Nephron (organoid): ENCODE data around the gene FAM114A1.
A peak's percentile ranks its signal among the peaks of the same experiment; 100 is the strongest.

Experiments used
- H3K27ac Mint-ChIP-seq, 3 experiments: 2 replicates each; pipeline ENCODE4 v1.8.0; 2020; ENCODE audit warnings: mixed read lengths in 3 of 3, mild to moderate bottlenecking in 2 of 3, moderate library complexity in 1 of 3
- H3K27me3 Mint-ChIP-seq: 2 replicates; pipeline ENCODE4 v1.8.0; 2021; ENCODE audit warnings: low read depth, mild to moderate bottlenecking, moderate library complexity, mixed read lengths
- H3K36me3 Mint-ChIP-seq: 2 replicates; pipeline ENCODE4 v1.8.0; 2020; ENCODE audit warnings: low read depth, mixed read lengths
- H3K4me1 Mint-ChIP-seq: 2 replicates; pipeline ENCODE4 v1.8.0; 2020; ENCODE audit warnings: mixed read lengths
- H3K4me3 Mint-ChIP-seq, 3 experiments: 2 replicates each; pipeline ENCODE4 v1.8.0; 2020; ENCODE audit warnings: mild to moderate bottlenecking in 3 of 3, mixed read lengths in 3 of 3, moderate library complexity in 2 of 3
- H3K9me3 Mint-ChIP-seq: 2 replicates; pipeline ENCODE4 v1.8.0; 2020; ENCODE audit warnings: mixed read lengths
- TF ChIP-seq, protein P1 (sequence below), 3 experiments: fragments of 200-600 bp; sonication (generic); IDR thresholded peaks; one replicate each; pipeline ENCODE4 v1.5.0; 2021; ENCODE audit warnings: antibody characterized with exemption in 3 of 3; ENCODE audit not compliant: unreplicated experiment in 3 of 3

FAM114A1 gene

DNA sequence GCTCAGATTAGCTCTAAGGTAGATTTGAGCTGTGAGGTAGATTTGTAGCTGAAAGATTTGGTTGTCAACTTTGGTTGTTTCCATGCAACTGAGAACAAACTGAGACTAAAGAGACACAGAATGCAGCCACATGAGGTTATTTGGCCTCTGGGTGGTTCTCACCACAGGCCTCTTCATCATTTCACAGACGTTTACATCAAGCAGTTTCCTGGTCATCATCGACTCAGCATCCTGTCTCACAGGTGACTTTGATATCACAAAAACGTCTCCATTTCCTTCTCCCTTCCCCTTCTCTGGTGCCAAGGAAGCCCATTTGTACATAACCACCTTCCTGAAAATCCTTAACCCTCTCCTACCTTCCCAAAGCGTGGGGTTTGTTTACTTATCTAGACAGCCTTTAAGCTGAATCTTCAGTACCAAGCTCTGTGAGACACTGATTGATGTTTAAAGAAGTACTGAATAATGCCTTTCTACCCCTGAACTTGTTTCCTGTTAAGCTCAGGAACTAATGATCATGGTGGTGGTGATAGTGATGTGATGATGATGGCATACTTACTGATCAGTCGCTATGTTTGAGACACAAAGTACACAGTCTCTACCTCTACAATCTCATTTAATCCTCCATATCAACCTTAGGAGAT lies 81.9 kb downstream of the FAM114A1 start:
- Mint-ChIP-seq H3K9me3 (no peaks in the 10 kb centered on the region), H3K27me3 (no peaks in the 10 kb centered on the region), H3K36me3 (peaks cover 5% of the 10 kb centered on the region), H3K4me3 (no peak overlapping the region), H3K27ac (peak overlapping the region in 1 of 3 experiments; percentile 0), H3K4me1 (peaks cover 42% of the 10 kb centered on the region)
- TF ChIP-seq, protein P1, sequence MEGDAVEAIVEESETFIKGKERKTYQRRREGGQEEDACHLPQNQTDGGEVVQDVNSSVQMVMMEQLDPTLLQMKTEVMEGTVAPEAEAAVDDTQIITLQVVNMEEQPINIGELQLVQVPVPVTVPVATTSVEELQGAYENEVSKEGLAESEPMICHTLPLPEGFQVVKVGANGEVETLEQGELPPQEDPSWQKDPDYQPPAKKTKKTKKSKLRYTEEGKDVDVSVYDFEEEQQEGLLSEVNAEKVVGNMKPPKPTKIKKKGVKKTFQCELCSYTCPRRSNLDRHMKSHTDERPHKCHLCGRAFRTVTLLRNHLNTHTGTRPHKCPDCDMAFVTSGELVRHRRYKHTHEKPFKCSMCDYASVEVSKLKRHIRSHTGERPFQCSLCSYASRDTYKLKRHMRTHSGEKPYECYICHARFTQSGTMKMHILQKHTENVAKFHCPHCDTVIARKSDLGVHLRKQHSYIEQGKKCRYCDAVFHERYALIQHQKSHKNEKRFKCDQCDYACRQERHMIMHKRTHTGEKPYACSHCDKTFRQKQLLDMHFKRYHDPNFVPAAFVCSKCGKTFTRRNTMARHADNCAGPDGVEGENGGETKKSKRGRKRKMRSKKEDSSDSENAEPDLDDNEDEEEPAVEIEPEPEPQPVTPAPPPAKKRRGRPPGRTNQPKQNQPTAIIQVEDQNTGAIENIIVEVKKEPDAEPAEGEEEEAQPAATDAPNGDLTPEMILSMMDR (IDR thresholded peaks at IDR 0.05; ENCODE audit: unreplicated experiment in 3 of 3) = no peak

GRCh38 chr4:38950159-38950558 lies 82.6 kb downstream of the FAM114A1 start:
- Mint-ChIP-seq H3K36me3 (peaks cover under 1% of the 10 kb centered on the region), H3K9me3 (no peaks in the 10 kb centered on the region), H3K4me1 (peaks cover 42% of the 10 kb centered on the region), H3K27ac (no peak overlapping the region), H3K4me3 (no peak overlapping the region), H3K27me3 (no peaks in the 10 kb centered on the region)
- TF ChIP-seq, protein P1 (IDR thresholded peaks at IDR 0.05; ENCODE audit: unreplicated experiment in 3 of 3) = no peak

DNA sequence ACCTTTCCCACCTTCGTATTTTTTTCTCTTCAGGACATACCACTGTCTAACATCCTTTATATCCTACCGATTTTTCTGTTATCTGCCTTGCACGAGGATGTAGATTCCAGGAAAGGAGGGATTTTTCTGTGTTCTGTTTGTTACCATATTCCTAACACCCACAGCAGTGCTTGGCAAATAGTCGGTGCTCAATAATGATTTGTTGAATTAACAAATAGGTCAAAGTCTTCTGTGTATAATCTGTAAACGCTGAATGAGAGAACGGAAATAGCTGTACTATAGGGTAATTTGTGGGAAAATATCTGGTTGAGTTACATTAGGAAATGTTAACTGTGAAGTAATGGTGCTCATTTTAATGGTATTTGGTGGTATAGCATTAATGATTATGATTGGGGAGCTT lies 83.1 kb downstream of the FAM114A1 start:
- TF ChIP-seq, protein P1 (IDR thresholded peaks at IDR 0.05; ENCODE audit: unreplicated experiment in 3 of 3) = no peak
- Mint-ChIP-seq H3K4me1 (peaks cover 42% of the 10 kb centered on the region), H3K27ac (no peak overlapping the region), H3K27me3 (no peaks in the 10 kb centered on the region), H3K9me3 (no peaks in the 10 kb centered on the region), H3K36me3 (no peaks in the 10 kb centered on the region), H3K4me3 (no peak overlapping the region)

- H3K27me3 Mint-ChIP-seq = no peaks in the 10 kb centered on the region
- H3K27ac Mint-ChIP-seq = peak overlapping the region in 2 of 3 experiments; percentile 5 to 9
- peaks cover 41% of the 10 kb centered on the region for H3K4me1 Mint-ChIP-seq
- no peak overlapping the region for H3K4me3 Mint-ChIP-seq
- no peaks in the 10 kb centered on the region for H3K36me3 Mint-ChIP-seq
- TF ChIP-seq, protein P1 (IDR thresholded peaks at IDR 0.05; ENCODE audit: unreplicated experiment in 3 of 3) = no peak
- H3K9me3 Mint-ChIP-seq = no peaks in the 10 kb centered on the region
Observed at GRCh38 chr4:38951598-38951997, 84.0 kb downstream of the FAM114A1 start.

DNA sequence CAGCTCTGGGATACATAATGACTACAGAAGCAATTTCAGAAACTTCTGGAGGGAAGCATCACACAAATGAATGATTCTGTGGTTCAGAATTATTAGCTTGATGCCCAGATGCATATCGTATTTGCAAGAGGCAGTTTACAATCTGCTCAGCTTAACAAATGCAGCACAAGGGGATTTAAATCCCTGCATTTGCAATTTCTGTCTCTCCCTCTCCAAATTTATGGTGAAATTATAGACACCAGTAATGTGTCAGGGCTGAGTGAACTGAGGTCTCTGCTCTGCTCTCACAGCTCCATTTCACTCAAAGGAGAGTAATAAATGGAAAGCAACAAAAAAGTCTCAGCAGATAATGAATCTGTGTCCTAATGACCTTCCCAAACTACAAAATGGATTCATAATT lies 84.4 kb downstream of the FAM114A1 start:
- Mint-ChIP-seq H3K36me3 (no peaks in the 10 kb centered on the region), H3K27ac (peak overlapping the region in 2 of 3 experiments; percentile 5 to 9), H3K4me3 (no peak overlapping the region), H3K9me3 (no peaks in the 10 kb centered on the region), H3K4me1 (peaks cover 36% of the 10 kb centered on the region), H3K27me3 (no peaks in the 10 kb centered on the region)
- TF ChIP-seq, protein P1 (IDR thresholded peaks at IDR 0.05; ENCODE audit: unreplicated experiment in 3 of 3) = no peak

DNA sequence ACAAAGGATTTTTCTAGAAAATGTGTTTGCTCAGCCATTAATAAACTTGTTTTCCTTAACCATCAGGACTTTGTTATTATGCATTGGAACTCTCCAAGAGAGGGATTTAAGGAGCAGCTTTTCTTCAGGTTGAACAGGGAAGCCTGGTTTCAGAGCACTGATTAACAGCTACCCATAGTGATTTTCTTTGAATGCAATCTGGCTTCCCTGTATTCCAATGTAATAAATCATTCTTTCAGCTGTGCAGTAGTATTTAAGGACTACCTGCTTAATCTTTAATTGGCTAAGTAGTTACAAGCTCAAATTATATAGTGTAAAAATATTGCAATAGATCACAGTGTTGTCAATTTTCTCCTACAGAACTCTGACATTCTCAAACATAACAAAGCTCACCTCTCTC lies 87.1 kb downstream of the FAM114A1 start:
- peaks cover 26% of the 10 kb centered on the region for H3K4me1 Mint-ChIP-seq
- H3K27me3 Mint-ChIP-seq = no peaks in the 10 kb centered on the region
- H3K9me3 Mint-ChIP-seq = no peaks in the 10 kb centered on the region
- no peaks in the 10 kb centered on the region for H3K36me3 Mint-ChIP-seq
- no peak overlapping the region for H3K27ac Mint-ChIP-seq
- TF ChIP-seq, protein P1 (IDR thresholded peaks at IDR 0.05; ENCODE audit: unreplicated experiment in 3 of 3) = no peak
- no peak overlapping the region for H3K4me3 Mint-ChIP-seq
